IMR-90 (cell line): ENCODE results near the gene PHGDH. TPM values are rescaled to one million over a fixed set of nuclear protein-coding genes. Genes with fewer than 3 reads are reported as not detected.

ENCODE experiments used
- ATAC-seq: fragments of 200-7000 bp; cut with Tn5 transposase; 2 replicates; pipeline ENCODE4 v1.9.1; 2020; ENCODE audit warnings: low read depth, mild to moderate bottlenecking, moderate library complexity
- BruUV-seq: library from RNA; stranded (reverse); fragments of 400-500 nt; replicated peaks from 2 replicates; lab custom pipeline; 2021; lab: Mats Ljungman, UMichigan
- CTCF ChIA-PET: fragments of 300-600 bp; formaldehyde crosslinking; extraction: SDS; loops from one replicate; lab custom pipeline; 2021; ENCODE audit warnings: antibody characterized with exemption; lab: Yijun Ruan, JAX
- POLR2A ChIA-PET: fragments of 300-600 bp; sonication (Branson Sonifier 250); formaldehyde crosslinking; loops from one replicate; lab custom pipeline; 2022; ENCODE audit warnings: antibody characterized with exemption; ENCODE audit not compliant: unreplicated experiment; lab: Charles Lee
- DNase-seq: peaks from one replicate; pipeline ENCODE4 v3.0.0; 2013
- H2AFZ ChIP-seq: replicated peaks from 2 replicates; pipeline ENCODE3; 2013; ENCODE audit warnings: low read length, mild to moderate bottlenecking; ENCODE audit not compliant: poor library complexity
- H2AK5ac ChIP-seq: 2 replicates; pipeline ENCODE4 v1.6.1; 2013; ENCODE audit warnings: low read depth, low read length, inconsistent platforms
- H2AK9ac ChIP-seq: replicated peaks from 2 replicates; pipeline ENCODE3; 2013; ENCODE audit warnings: mild to moderate bottlenecking, low read depth, low read length, moderate library complexity; ENCODE audit not compliant: poor library complexity
- H2BK120ac ChIP-seq: 2 replicates; pipeline ENCODE4 v1.6.1; 2013; ENCODE audit warnings: low read depth, low read length, inconsistent platforms
- H2BK15ac ChIP-seq: 3 replicates; pipeline ENCODE4 v1.6.1; 2013; ENCODE audit warnings: low read depth, low read length, inconsistent platforms
- H2BK20ac ChIP-seq: 2 replicates; pipeline ENCODE4 v1.6.1; 2013; ENCODE audit warnings: low read depth, mild to moderate bottlenecking, inconsistent platforms, low read length, moderate library complexity
- H2BK5ac ChIP-seq: 2 replicates; pipeline ENCODE4 v1.6.1; 2013; ENCODE audit warnings: mild to moderate bottlenecking, low read depth, low read length, inconsistent platforms; ENCODE audit not compliant: poor library complexity, severe bottlenecking
- H3K14ac ChIP-seq: replicated peaks from 2 replicates; pipeline ENCODE4 v1.6.1; 2013; ENCODE audit warnings: low read depth, low read length, inconsistent platforms
- H3K18ac ChIP-seq: 2 replicates; pipeline ENCODE4 v1.6.1; 2013; ENCODE audit warnings: low read depth, low read length, control low read depth
- H3K23ac ChIP-seq: 2 replicates; pipeline ENCODE4 v1.6.1; 2013; ENCODE audit warnings: low read depth, low read length, inconsistent platforms
- H3K27ac ChIP-seq: 2 replicates; pipeline ENCODE4 v1.5.1; 2013; ENCODE audit warnings: mild to moderate bottlenecking, control low read depth, low read length; ENCODE audit not compliant: insufficient read depth
- H3K27me3 ChIP-seq: 2 replicates; pipeline ENCODE4 v1.6.1; 2013; ENCODE audit warnings: low read length; ENCODE audit not compliant: control insufficient read depth, insufficient read depth
- H3K36me3 ChIP-seq: 2 replicates; pipeline ENCODE4 v1.6.1; 2013; ENCODE audit warnings: low read length, mixed read lengths; ENCODE audit not compliant: control insufficient read depth, insufficient read depth
- H3K4ac ChIP-seq: 2 replicates; pipeline ENCODE4 v1.6.1; 2013; ENCODE audit warnings: low read depth, low read length, inconsistent platforms
- H3K4me1 ChIP-seq: 2 replicates; pipeline ENCODE4 v1.6.1; 2013; ENCODE audit warnings: low read length, mixed read lengths; ENCODE audit not compliant: control insufficient read depth, insufficient read depth
- H3K4me2 ChIP-seq: 2 replicates; pipeline ENCODE4 v1.6.1; 2013; ENCODE audit warnings: low read depth, mild to moderate bottlenecking, control low read depth, low read length, moderate library complexity
- H3K4me3 ChIP-seq: 2 replicates; pipeline ENCODE4 v1.5.1; 2013; ENCODE audit warnings: low read depth, mild to moderate bottlenecking, control low read depth, low read length, moderate library complexity; ENCODE audit not compliant: insufficient read depth
- H3K56ac ChIP-seq: 2 replicates; pipeline ENCODE4 v1.6.1; 2013; ENCODE audit warnings: low read length, inconsistent platforms; ENCODE audit not compliant: insufficient read depth; ENCODE audit errors: extremely low read depth
- H3K79me1 ChIP-seq, 2 experiments: 2 replicates each; pipeline ENCODE4 v1.6.1; 2013; ENCODE audit warnings: low read length in 2 of 2, inconsistent platforms in 1 of 2, low read depth in 1 of 2
- H3K9ac ChIP-seq: 2 replicates; pipeline ENCODE4 v1.6.1; 2013; ENCODE audit warnings: low read depth, low read length, control low read depth
- H3K9me1 ChIP-seq: 2 replicates; pipeline ENCODE4 v1.6.1; 2013; ENCODE audit warnings: low read length, inconsistent platforms; ENCODE audit not compliant: insufficient read depth
- H3K9me3 ChIP-seq: 2 replicates; pipeline ENCODE4 v1.6.1; 2013; ENCODE audit warnings: low read length; ENCODE audit not compliant: control insufficient read depth, insufficient read depth
- H4K20me1 ChIP-seq: 2 replicates; pipeline ENCODE4 v1.6.1; 2013; ENCODE audit warnings: low read length, inconsistent platforms; ENCODE audit not compliant: insufficient read depth
- H4K5ac ChIP-seq: 2 replicates; pipeline ENCODE4 v1.6.1; 2013; ENCODE audit warnings: mild to moderate bottlenecking, low read depth, low read length, control low read depth
- H4K8ac ChIP-seq, 2 experiments: 2 replicates each; pipeline ENCODE4 v1.6.1; 2013; ENCODE audit warnings: low read depth in 2 of 2, low read length in 2 of 2, control low read depth in 1 of 2, inconsistent platforms in 1 of 2
- H4K91ac ChIP-seq: 2 replicates; pipeline ENCODE4 v1.6.1; 2013; ENCODE audit warnings: low read depth, low read length, inconsistent platforms; ENCODE audit not compliant: insufficient read depth
- RFX5 ChIP-seq: IDR thresholded peaks from 2 replicates; pipeline ENCODE4 v1.8.0; 2012; ENCODE audit warnings: low read depth, mild to moderate bottlenecking, low read length, moderate library complexity
- SMC3 ChIP-seq: fragments of 150-350 bp; IDR thresholded peaks from 2 replicates; pipeline ENCODE4 v1.6.1; 2016; ENCODE audit warnings: low read depth, mild to moderate bottlenecking, antibody characterized with exemption, low read length, moderate library complexity
- dilution Hi-C: fragments of 300-500 bp; cut with HindIII; formaldehyde crosslinking; loops from one replicate; pipeline ENCODE4 v1.14.3; 2018; ENCODE audit warnings: low sequenced_read_pairs; ENCODE audit not compliant: unreplicated experiment
- in situ Hi-C: fragments of 300-500 bp; cut with MboI; formaldehyde crosslinking; loops from 3 replicates; pipeline ENCODE4 v1.14.3; 2019; ENCODE audit warnings: low sequenced_read_pairs, inconsistent platforms, mixed read lengths
- intact Hi-C: fragments of 100-400 bp; cut with micrococcal nuclease; formaldehyde crosslinking; loops from 2 replicates; pipeline ENCODE4 v1.10.0; 2022
- polyA plus RNA-seq, 3 experiments: library from polyadenylated mRNA; depleted of rRNA; stranded (reverse); fragments of >200 nt; gene quantifications; 2 replicates each; pipeline ENCODE4 v1.2.3, GENCODE V29; 2012; ENCODE audit warnings: low replicate concordance in 1 of 3
- total RNA-seq: library from RNA; depleted of rRNA; stranded (reverse); fragments of >200 nt; gene quantifications from 2 replicates; pipeline ENCODE4 v1.2.3, GENCODE V29; 2012

The PHGDH gene
- total and polyA plus RNA-seq, 2 of the 4 experiments (the other 2 are of a cell fraction): 87.9 to 331 TPM

DNA sequence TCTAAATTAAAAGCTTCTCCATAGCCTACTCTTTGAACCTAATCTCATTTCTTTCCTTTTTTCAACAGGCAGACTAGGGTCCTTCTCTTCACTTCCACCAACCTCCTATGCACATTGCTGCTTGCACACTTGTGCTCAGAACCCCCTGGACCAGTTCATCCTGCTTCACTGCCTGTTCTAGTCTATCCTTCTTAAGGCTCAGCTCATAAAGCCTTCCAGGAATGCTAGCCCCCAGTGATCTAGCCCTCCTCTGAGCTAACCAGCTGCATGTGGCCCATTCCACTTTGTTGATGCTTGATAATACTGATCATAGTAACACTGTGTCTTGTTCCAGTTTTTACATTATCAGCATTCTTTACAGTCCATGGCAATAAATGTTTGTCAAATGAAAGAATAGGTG, 22.9 kb upstream of the PHGDH start:
- H2BK120ac ChIP-seq: no peak overlapping the region
- intact Hi-C loops (no loop called here), dilution Hi-C loops (no loop called here), in situ Hi-C loops (no loop called here)
- no peak overlapping the region for H3K9ac ChIP-seq
- H3K4me1 ChIP-seq: no peaks in the 10 kb centered on the region
- H3K9me3 ChIP-seq: no peaks in the 10 kb centered on the region
- no peak overlapping the region for H2AK5ac ChIP-seq
- H4K5ac ChIP-seq: no peak overlapping the region
- H2AFZ ChIP-seq: no peak overlapping the region
- no peak overlapping the region for H3K4ac ChIP-seq
- no peak overlapping the region for H2BK20ac ChIP-seq
- DNase-seq (no peak), ATAC-seq (no peak)
- no peak overlapping the region for H3K14ac ChIP-seq
- H2BK15ac ChIP-seq: no peak overlapping the region
- CTCF ChIA-PET: no interaction called here
- no peak overlapping the region for H3K27ac ChIP-seq
- no peak overlapping the region for H3K18ac ChIP-seq
- no peak overlapping the region for H3K4me3 ChIP-seq
- H3K9me1 ChIP-seq: no peaks in the 10 kb centered on the region
- H3K27me3 ChIP-seq: peaks cover 10% of the 10 kb centered on the region
- H2AK9ac ChIP-seq: no peak overlapping the region
- H2BK5ac ChIP-seq: no peak overlapping the region
- H3K36me3 ChIP-seq: no peaks in the 10 kb centered on the region
- H4K91ac ChIP-seq: no peak overlapping the region
- H3K23ac ChIP-seq: no peak overlapping the region
- H3K79me1 ChIP-seq: no peaks in the 10 kb centered on the region
- BruUV-seq: no TSS peak
- no peak overlapping the region for H3K4me2 ChIP-seq
- no peak overlapping the region for H4K8ac ChIP-seq
- POLR2A ChIA-PET: no interaction called here
- no peaks in the 10 kb centered on the region for H4K20me1 ChIP-seq
- H3K56ac ChIP-seq: no peak overlapping the region
- TF ChIP-seq SMC3 (no peak), RFX5 (no peak)
